Activated T-helper 1 cell treated with anti-CD3 and anti-CD28 coated beads, Interleukin-12 subunit alpha, Interleukin-12 subunit beta, Interleukin-2, Interleukin-4 antibody, amounts not matched to agents 30 ng/mL and 10 ng/mL and 1 ng/mL, durations not matched to agents 14 hours and 24 hours and 36 hours (primary cell): ENCODE results near the gene ERC2. TPM values are rescaled to one million over a fixed set of nuclear protein-coding genes. Genes with fewer than 3 reads are reported as not detected.

ENCODE experiments used
- DNase-seq: peaks from one replicate; pipeline ENCODE4 v3.0.0; 2021; ENCODE audit warnings: low spot score
- H3K27ac Mint-ChIP-seq: one replicate; pipeline ENCODE4 v1.8.0; 2021; ENCODE audit warnings: mild to moderate bottlenecking, mixed read lengths
- H3K27me3 Mint-ChIP-seq: one replicate; pipeline ENCODE4 v1.8.0; 2022; ENCODE audit warnings: mild to moderate bottlenecking, moderate library complexity, mixed read lengths; ENCODE audit not compliant: insufficient read depth
- H3K36me3 Mint-ChIP-seq: one replicate; pipeline ENCODE4 v1.8.0; 2021; ENCODE audit warnings: low read depth, mixed read lengths
- H3K4me1 Mint-ChIP-seq: one replicate; pipeline ENCODE4 v1.8.0; 2021; ENCODE audit warnings: low read depth, mixed read lengths
- H3K4me3 Mint-ChIP-seq: one replicate; pipeline ENCODE4 v1.8.0; 2021; ENCODE audit warnings: mild to moderate bottlenecking, moderate library complexity, mixed read lengths
- H3K9me3 Mint-ChIP-seq: one replicate; pipeline ENCODE4 v1.8.0; 2021; ENCODE audit warnings: mixed read lengths
- intact Hi-C: fragments of 100-400 bp; cut with micrococcal nuclease; formaldehyde crosslinking; loops from one replicate; pipeline ENCODE4 v1.15.1; 2024
- total RNA-seq: library from RNA; stranded (reverse); gene quantifications from 2 replicates; pipeline ENCODE4 v1.2.3, GENCODE V29; 2022

ERC2 gene
- total RNA-seq, 1 donor from 2014 or later: not detected

DNA sequence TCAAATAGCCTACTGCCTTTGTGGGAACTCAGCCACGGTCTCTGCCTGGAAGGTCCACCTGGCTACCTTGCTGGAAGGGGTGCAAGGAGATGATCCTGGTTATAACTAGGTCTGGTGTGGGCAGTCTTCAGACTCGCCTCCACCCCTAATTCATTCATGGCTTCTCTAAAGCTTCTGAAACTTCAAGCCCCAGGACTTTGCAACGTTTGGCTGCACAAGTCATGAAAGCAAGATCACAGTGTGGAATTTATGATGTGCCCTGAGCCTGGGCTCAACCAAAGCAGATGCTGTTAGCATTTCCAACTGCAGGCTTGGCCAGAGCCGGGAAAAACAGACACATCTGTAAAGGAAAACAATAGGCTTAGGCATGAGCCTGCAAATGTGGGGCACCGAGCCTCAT is 780.7 kb downstream of the ERC2 start:
- Mint-ChIP-seq H3K27me3 (no peaks in the 10 kb centered on the region), H3K4me3 (no peak overlapping the region), H3K4me1 (no peaks in the 10 kb centered on the region), H3K9me3 (no peaks in the 10 kb centered on the region), H3K36me3 (no peaks in the 10 kb centered on the region), H3K27ac (no peak overlapping the region)
- DNase-seq: no peak
- intact Hi-C loops: no loop called here

DNA sequence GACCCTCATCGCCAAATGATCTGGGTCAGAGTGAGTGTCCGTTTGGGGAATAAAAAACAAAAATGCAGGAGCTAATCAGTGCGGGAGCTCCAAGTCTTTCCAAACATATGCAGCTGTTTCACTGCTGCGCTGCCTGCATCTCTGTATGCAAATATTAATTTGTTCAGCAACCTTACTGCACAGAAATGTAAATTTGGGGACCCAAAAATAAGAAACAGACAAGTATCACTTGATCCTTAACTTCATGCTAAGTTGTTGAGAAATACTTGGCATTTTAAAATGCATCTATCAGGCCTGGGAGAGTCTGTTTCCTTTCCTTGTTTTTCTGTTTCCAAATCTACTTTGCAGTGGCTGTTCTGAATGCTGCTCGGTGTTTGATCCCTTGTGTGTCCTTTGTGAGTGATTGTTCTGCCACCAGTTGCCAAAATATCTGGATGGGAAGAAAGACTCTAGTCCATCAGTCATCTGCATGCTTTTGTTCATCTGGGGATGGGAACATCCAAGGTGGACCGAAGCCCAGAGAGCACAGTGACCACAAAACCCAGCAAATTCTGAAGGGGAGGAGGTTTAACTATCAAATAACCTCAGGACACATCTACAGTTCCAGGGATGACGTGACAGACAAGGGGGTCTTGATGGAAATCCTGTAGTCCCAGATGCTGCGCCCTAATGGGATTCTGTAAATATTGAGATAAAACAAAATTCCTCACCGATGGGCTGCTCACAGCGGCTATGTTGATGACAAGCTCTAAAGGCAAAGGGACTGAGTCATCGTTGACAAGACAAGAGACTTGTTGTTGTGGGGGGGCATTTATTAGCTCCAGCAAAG is 781.6 kb downstream of the ERC2 start:
- H3K4me3 Mint-ChIP-seq: no peak overlapping the region
- no peaks in the 10 kb centered on the region for H3K4me1 Mint-ChIP-seq
- DNase-seq: no peak
- no peak overlapping the region for H3K27ac Mint-ChIP-seq
- H3K36me3 Mint-ChIP-seq: no peaks in the 10 kb centered on the region
- H3K27me3 Mint-ChIP-seq: no peaks in the 10 kb centered on the region
- no peaks in the 10 kb centered on the region for H3K9me3 Mint-ChIP-seq
- intact Hi-C loops: no loop called here

DNA sequence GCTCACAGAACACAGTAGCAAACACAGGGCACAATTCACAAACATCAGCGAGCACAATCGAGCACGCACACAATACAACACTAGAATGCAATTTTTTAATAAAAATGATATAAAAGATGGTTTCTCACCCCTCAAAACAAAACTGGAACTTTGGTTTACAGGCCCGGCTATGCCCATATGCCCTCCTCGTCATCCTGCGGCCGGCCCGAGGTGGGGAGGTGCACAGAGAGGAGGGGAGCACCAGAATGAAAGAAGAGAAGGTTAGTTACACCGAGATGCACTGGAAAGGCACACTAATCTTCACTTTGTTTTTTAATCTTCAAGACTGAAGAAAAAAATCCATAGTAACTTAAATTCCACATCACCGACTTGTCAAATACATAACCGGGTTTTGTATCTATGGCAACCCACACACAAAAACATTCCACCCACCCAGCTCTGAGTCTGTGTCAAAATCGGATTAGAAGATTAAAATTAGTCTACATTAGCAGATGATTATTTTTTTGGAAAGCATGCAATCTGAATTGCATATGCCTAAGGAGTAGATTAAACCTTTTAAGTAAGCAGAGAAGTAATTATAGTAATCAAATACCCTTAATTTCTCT is 784.5 kb downstream of the ERC2 start:
- H3K9me3 Mint-ChIP-seq: no peaks in the 10 kb centered on the region
- H3K36me3 Mint-ChIP-seq: no peaks in the 10 kb centered on the region
- H3K27ac Mint-ChIP-seq: no peak overlapping the region
- peaks cover 1% of the 10 kb centered on the region for H3K27me3 Mint-ChIP-seq
- no peak for DNase-seq
- no peak overlapping the region for H3K4me3 Mint-ChIP-seq
- intact Hi-C loops: no loop called here
- H3K4me1 Mint-ChIP-seq: no peaks in the 10 kb centered on the region

DNA sequence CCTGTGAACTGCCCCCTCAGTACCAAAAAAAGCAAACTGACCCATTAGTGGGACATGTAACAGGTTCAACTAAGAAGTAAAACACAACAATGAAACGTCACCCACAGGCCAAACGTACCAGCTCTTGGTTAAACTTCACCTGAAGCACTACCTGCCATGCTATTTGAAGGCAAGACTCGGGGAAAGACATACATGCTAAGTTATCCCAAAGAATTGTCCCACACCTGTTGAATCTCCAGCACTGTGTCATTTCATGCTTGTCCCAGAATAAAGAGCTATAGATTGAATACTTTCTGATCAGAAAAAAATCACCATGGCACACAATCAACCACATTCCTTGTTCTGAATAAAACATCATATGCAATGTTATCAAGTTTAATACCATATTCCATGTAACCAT is 785.8 kb downstream of the ERC2 start:
- H3K27ac Mint-ChIP-seq: no peak overlapping the region
- H3K36me3 Mint-ChIP-seq: no peaks in the 10 kb centered on the region
- H3K9me3 Mint-ChIP-seq: no peaks in the 10 kb centered on the region
- no peak for DNase-seq
- peaks cover 1% of the 10 kb centered on the region for H3K27me3 Mint-ChIP-seq
- no peak overlapping the region for H3K4me3 Mint-ChIP-seq
- no peaks in the 10 kb centered on the region for H3K4me1 Mint-ChIP-seq
- intact Hi-C loops: no loop called here

DNA sequence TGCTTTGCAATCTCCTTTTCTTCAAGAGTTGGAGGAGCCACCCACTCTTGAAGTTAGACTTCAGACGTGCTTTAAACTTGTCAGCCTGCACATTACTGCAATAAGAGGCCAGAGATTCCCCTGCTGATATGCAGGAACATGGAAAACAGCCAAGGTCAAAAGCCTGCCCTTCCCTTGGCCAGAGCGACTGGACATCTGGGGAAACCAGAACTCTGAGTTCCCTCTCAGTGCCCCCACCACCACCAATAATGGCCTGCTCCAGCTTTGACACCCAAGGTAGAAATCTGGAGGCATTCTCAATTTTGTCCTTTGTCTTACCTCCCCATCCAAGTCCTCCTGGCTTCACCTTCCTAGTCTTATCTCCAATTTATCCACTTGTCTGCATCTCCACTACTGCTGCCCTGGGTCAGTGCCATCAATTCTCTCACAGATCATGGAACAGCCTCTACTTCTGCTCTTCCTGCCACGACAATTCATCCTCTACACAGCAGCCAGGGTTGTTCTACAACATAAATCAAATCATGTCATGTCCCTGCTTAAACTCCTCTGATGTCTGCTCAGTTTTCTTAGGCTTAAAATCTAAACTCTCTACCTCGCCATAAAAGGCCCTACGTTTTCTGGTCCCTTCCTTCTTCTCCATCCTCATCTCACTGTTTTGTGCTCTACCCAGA is 789.6 kb downstream of the ERC2 start:
- Mint-ChIP-seq H3K4me3 (no peak overlapping the region), H3K27ac (no peak overlapping the region), H3K36me3 (no peaks in the 10 kb centered on the region), H3K4me1 (no peaks in the 10 kb centered on the region), H3K9me3 (no peaks in the 10 kb centered on the region), H3K27me3 (peaks cover 1% of the 10 kb centered on the region)
- intact Hi-C loops: no loop called here
- DNase-seq: no peak

DNA sequence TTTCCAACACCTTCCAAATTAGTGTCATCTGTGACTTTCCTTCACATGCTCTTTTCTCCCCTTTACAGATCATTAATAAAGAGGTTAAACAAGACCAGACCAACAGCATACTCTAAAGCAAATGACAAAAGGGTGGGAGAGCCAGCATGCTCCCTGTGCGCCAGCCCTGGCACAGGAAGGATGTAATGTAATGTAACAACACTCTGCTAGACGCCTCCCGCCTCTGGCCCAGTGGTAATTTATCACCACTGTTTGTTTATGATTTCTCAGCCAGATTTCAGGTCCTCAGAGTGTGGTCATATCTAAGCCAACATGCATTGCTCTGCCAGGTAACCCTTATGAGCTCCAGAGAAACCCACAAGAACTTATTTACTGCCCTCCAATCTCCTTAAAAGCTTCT is 791.6 kb downstream of the ERC2 start:
- Mint-ChIP-seq H3K4me1 (no peaks in the 10 kb centered on the region), H3K27me3 (peaks cover 1% of the 10 kb centered on the region), H3K9me3 (no peaks in the 10 kb centered on the region), H3K4me3 (no peak overlapping the region), H3K27ac (no peak overlapping the region), H3K36me3 (no peaks in the 10 kb centered on the region)
- intact Hi-C loops: no loop called here
- no peak for DNase-seq

DNA sequence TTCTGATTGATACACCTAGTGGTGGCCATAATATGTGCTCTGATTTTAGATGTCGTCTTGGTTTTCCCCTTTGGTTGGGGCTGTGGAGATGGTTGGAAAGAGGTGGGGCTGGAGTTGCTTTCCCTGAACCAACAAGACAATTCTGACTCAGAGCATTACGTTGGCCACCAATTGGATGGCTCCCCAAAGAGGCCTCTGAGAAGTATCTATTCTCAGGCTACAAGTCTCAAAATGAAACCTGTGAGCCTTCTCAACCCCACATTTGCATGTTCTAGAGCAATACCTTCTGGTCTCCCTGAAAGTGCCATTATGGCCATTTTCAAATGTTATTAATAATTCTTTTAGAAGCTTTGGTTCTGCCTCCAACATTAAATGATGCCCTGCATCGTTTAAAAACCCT is 792.8 kb downstream of the ERC2 start:
- H3K36me3 Mint-ChIP-seq: no peaks in the 10 kb centered on the region
- H3K9me3 Mint-ChIP-seq: no peaks in the 10 kb centered on the region
- H3K4me1 Mint-ChIP-seq: no peaks in the 10 kb centered on the region
- H3K27ac Mint-ChIP-seq: no peak overlapping the region
- intact Hi-C loops: no loop called here
- no peak overlapping the region for H3K4me3 Mint-ChIP-seq
- H3K27me3 Mint-ChIP-seq: no peaks in the 10 kb centered on the region
- DNase-seq: no peak

DNA sequence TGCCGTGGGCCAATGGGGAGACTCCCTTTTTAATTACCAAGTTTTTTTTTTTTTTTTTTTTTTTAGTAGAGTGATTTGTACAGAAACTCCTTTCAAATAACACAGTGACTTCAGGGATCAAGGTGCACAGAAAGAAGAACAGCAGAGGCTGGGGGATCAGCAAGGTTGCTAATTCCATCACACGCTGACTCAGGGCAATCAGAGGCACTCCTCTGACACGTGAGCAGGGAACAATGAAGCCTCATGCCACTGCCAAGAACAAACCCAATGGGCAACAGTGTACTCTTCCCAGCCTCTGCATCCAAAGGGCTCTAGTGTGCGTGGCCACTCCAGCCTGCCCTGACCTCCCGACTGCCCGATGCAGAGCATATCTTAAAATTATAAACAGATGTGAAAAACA is 794.5 kb downstream of the ERC2 start:
- Mint-ChIP-seq H3K9me3 (peaks cover 4% of the 10 kb centered on the region), H3K36me3 (no peaks in the 10 kb centered on the region), H3K4me1 (no peaks in the 10 kb centered on the region), H3K4me3 (no peak overlapping the region), H3K27ac (no peak overlapping the region), H3K27me3 (no peaks in the 10 kb centered on the region)
- intact Hi-C loops: no loop called here
- DNase-seq: no peak

DNA sequence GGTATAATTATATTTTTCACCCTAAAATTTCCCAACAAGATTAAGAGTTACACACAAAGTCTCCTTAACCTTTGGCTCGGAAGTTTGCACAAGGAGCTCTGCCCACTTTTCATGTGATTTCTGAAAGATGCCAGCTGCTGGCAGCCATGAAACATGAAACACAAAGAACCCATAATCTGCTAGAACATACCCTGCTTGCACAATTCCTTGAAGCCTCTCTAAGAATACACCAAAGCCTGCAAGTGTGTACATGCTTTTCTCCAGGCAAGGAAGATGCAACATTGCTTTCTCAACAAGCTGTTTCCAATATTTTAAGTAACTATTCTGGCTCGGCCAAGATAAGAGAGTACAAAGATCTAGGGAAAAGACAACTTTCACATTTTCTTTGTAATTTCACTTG is 799.1 kb downstream of the ERC2 start:
- Mint-ChIP-seq H3K4me3 (no peak overlapping the region), H3K36me3 (no peaks in the 10 kb centered on the region), H3K9me3 (peaks cover 4% of the 10 kb centered on the region), H3K27ac (no peak overlapping the region), H3K27me3 (no peaks in the 10 kb centered on the region), H3K4me1 (no peaks in the 10 kb centered on the region)
- intact Hi-C loops: no loop called here
- no peak for DNase-seq

DNA sequence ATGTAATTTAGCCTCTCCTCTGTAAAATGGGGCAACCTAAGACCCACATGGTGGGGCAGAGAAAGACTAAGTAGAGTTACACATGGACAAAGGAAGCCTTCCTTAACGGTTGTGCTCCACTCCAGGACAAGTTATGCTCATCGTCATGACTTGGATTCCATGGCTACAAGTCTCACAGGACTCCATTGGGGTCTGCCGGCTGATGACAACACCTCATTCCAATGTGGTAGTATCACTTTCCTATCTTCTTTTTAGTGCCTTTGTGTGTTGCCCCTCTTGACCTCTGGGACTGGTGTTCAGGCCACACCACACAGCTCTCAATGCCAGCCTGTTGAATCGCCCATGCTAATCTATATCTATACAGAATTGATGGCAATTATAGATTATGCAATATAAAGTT is 799.9 kb downstream of the ERC2 start:
- Mint-ChIP-seq H3K36me3 (no peaks in the 10 kb centered on the region), H3K9me3 (peaks cover 4% of the 10 kb centered on the region), H3K27ac (no peak overlapping the region), H3K4me1 (no peaks in the 10 kb centered on the region), H3K27me3 (no peaks in the 10 kb centered on the region), H3K4me3 (no peak overlapping the region)
- DNase-seq: no peak
- intact Hi-C loops: no loop called here

DNA sequence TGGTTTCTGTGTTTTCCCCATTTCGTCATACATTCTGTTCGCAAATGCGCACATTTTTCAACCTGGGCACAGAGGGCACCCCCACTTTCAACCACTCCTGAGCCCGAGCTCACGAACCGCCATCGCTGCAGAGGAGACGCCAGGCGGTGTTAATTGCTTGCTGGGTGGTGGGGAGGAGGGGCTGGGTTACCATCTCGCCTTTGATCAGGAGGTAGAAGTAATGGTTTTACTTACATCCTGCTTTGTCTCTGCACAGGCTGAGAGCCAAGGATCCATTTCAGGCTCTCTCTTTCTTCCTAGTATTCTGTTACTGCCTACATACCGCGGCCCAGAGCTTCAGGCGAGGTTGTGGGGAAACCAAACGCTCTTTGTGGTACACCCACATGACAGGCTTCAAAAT is 803.9 kb downstream of the ERC2 start:
- Mint-ChIP-seq H3K9me3 (no peaks in the 10 kb centered on the region), H3K4me3 (no peak overlapping the region), H3K36me3 (no peaks in the 10 kb centered on the region), H3K27me3 (no peaks in the 10 kb centered on the region), H3K4me1 (no peaks in the 10 kb centered on the region), H3K27ac (no peak overlapping the region)
- DNase-seq: no peak
- intact Hi-C loops: no loop called here

DNA sequence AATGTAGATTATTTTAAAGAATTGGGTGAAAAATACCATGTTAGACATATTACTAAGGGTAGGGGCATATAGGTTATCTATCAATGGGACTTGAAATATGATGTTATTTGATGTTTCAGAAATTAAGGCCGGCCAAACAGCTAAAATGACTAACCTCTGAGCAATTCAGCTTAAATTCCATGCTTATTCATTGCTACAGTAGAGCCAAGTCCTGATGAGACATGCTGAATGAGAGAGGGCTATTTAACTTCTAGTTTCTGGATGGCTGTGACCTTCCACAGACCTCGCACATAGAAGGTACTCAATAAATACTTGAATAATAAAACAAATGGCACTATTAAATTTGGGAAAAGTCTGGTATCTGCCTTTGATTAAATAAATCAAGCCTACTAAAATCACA is 805.6 kb downstream of the ERC2 start:
- no peak overlapping the region for H3K4me3 Mint-ChIP-seq
- H3K27ac Mint-ChIP-seq: no peak overlapping the region
- H3K4me1 Mint-ChIP-seq: no peaks in the 10 kb centered on the region
- H3K27me3 Mint-ChIP-seq: no peaks in the 10 kb centered on the region
- no peaks in the 10 kb centered on the region for H3K9me3 Mint-ChIP-seq
- no peaks in the 10 kb centered on the region for H3K36me3 Mint-ChIP-seq
- intact Hi-C loops: no loop called here
- no peak for DNase-seq

DNA sequence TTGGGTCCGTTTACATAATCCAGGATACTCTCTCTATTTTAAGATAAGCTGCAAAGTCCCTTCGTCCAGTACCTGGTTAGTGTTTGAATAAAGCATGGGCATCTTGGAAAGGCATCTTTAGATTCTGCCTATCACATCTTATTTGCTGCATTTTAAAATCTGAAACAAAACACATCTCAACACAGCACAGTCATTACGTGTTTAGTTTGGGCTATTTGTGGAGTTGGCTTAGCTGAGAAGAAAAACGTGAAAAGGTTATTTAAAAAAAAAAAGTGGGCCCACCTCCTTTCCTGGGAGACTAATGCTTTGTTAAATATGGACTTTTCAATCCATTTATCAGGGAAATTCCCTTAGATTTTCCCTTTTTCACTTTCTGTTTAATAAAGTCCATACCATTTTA is 806.7 kb downstream of the ERC2 start:
- Mint-ChIP-seq H3K27ac (no peak overlapping the region), H3K36me3 (no peaks in the 10 kb centered on the region), H3K27me3 (no peaks in the 10 kb centered on the region), H3K4me1 (no peaks in the 10 kb centered on the region), H3K9me3 (no peaks in the 10 kb centered on the region), H3K4me3 (no peak overlapping the region)
- DNase-seq: no peak
- intact Hi-C loops: no loop called here
